HFF-Myc (cell line): ENCODE results near the gene CNTNAP3B.
"Not testable (repeated sequence)": the region's sequence is repeated elsewhere in the genome, so short reads cannot be mapped to it uniquely, and the experiment has no call there.

Source experiments
- DNase-seq: peaks from one replicate; pipeline ENCODE4 v3.0.0-alpha.2; 2011; ENCODE audit warnings: low read depth; ENCODE audit errors: extremely low read depth
- H3K4me3 ChIP-seq: replicated peaks from 2 replicates; pipeline ENCODE4 v1.5.1; 2011; ENCODE audit warnings: low read depth, mild to moderate bottlenecking, control low read depth, low read length

CNTNAP3B gene

DNA sequence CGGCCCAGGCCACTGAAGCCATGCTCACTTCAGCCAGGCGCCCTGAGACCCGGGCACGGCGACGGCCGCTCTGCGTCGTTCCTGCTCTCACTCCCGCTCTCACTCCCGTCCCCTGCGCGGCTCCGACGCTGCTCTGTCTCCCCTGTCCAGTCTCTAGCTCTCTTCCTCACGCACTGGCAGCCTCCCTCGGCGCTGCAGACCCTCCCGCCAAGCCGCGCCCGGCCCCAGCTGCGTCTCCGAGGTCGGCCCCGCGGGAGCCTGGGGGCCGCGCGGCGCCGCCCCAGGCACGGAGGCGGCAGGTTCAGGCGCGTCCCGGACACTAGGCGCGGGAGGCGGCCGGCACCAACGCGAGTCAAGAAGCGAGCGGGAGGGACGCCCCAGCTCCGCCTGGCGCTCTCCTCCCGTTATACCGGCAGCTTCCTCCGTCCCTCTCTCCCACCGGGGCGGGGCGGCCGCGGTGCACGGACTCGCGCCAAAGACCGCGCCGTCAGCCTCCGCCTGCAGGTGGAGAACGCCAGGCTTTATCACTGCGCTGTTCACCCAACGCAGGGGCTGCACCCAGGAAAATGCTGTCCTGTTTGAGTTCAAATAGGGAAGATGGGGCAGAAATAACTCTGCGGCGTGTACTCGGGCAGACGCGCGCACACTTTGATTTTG lies at the start of gene CNTNAP3B:
Gene CNTNAP3B (minus strand): TSS at position 354 of the 657 bp plus-strand sequence. CDS start 332 bp downstream, at position 22.
- DNase-seq, H3K4me3 ChIP-seq: not testable (repeated sequence)

DNA sequence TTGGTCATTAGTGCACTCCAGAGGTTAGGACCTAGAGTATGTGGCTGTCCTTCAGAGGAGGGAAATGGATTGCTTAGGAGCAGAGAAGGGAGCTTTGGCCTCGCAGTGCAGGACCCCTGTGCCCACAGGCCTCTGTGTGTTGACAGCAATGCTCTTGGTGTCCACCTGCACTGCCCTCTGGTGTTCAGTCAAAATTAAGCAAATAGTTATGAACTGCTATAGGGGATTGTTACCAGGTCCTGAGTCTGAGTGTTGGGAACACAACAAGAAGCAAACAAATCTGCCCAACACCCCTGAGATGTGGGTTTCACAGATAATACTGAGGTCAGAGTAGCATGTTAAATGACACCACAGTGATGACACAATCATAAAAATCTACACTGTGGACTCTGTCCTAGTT lies 31.1 kb upstream of the CNTNAP3B start:
- H3K4me3 ChIP-seq, DNase-seq: not testable (repeated sequence)

- not testable (repeated sequence) for H3K4me3 ChIP-seq, DNase-seq
Measured at GRCh38 chr9:42127056-42127841, 2.0 kb downstream of the CNTNAP3B start.

DNA sequence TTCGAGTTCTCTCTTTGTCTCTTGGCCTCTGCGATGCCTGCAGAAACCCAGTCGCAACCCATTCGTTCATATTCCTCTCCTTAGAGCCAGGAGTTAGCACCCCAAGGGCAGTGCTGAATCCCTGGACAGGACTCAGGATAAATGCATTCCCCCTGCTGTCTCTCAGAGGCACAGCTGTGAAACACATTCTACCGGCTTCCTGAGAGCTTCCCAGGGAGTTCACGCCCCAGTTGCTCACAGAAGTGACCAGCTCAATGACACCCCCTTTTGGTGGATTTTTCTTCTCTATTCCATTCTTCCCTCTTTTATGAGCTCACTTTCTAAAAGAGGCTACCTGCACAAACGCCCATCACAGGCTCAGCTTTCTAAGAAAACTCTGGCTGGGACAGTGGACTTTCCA lies 8.2 kb downstream of the CNTNAP3B start:
- not testable (repeated sequence) for H3K4me3 ChIP-seq, DNase-seq

DNA sequence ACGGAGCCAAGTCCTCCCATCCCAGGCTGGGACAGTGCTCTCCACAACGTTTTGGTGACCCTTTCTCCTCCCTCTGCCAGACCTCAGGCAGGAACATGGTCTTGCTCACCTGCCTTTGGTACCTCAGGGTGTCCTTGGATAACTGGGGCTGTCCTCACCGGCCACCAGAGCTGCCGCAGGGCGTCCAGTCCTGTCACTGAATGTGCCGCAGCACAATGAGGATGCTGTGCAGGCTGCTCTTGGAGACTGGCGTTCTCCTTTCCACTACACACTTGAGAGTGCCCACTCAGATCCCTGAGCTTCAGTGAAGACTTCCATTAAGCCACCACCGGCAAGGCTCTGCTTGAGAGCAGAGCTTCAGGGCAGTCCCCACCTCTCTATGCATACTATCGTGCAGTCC lies 33.3 kb downstream of the CNTNAP3B start:
- not testable (repeated sequence) for H3K4me3 ChIP-seq, DNase-seq

GRCh38 chr9:42084559-42084952 lies 44.7 kb downstream of the CNTNAP3B start:
- DNase-seq, H3K4me3 ChIP-seq: not testable (repeated sequence)

GRCh38 chr9:42083877-42084558 lies 45.2 kb downstream of the CNTNAP3B start:
- not testable (repeated sequence) for DNase-seq, H3K4me3 ChIP-seq

GRCh38 chr9:42080376-42080775 lies 48.9 kb downstream of the CNTNAP3B start:
- DNase-seq, H3K4me3 ChIP-seq: not testable (repeated sequence)

DNA sequence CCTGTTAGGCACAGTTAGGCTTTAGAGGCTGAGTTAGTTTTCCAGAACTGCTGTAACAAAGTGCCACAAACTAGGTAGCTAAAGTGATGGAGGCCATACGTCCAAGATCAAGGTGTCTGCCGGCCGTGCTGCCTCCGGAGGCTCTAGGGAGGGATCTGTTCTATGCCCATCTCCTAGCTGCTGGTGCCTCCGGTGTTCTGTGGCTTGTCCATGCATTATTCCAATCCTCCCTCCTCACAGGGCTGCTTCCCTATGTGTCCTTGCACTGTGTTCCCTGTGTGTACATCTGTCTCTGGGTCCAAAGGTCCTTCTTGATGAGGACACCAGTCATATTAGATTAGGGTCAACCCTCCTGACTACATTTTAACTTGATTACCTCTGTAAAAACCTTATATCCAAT lies 54.4 kb downstream of the CNTNAP3B start:
- H3K4me3 ChIP-seq, DNase-seq: not testable (repeated sequence)

GRCh38 chr9:42071026-42071425 lies 58.2 kb downstream of the CNTNAP3B start:
- H3K4me3 ChIP-seq, DNase-seq: not testable (repeated sequence)

- not testable (repeated sequence) for H3K4me3 ChIP-seq, DNase-seq
Measured at GRCh38 chr9:42070035-42070799, 59.0 kb downstream of the CNTNAP3B start.

DNA sequence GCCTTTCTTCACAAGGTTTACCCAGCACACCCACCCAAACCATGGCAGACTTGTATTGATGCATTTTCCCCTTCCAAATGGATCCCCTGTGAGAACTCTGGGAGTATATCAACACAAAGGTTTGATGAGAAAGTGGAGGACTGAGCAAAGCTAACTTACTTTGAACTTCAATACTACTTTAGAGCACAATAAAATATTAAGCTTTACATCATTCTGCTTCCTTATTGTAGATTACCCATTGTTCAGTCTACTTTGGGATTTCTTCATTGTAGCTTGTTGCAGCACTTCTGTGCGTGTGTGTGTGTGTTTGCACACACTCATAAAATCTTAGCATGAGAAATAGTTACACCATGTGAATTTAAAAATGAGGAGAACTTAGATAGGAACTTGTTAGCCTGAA lies 75.4 kb downstream of the CNTNAP3B start:
- not testable (repeated sequence) for DNase-seq

GRCh38 chr9:42050701-42051100 lies 78.5 kb downstream of the CNTNAP3B start:
- DNase-seq, H3K4me3 ChIP-seq: not testable (repeated sequence)

More for the DNA sequence above, 75.4 kb downstream of the CNTNAP3B start:
- not testable (repeated sequence) for H3K4me3 ChIP-seq

DNA sequence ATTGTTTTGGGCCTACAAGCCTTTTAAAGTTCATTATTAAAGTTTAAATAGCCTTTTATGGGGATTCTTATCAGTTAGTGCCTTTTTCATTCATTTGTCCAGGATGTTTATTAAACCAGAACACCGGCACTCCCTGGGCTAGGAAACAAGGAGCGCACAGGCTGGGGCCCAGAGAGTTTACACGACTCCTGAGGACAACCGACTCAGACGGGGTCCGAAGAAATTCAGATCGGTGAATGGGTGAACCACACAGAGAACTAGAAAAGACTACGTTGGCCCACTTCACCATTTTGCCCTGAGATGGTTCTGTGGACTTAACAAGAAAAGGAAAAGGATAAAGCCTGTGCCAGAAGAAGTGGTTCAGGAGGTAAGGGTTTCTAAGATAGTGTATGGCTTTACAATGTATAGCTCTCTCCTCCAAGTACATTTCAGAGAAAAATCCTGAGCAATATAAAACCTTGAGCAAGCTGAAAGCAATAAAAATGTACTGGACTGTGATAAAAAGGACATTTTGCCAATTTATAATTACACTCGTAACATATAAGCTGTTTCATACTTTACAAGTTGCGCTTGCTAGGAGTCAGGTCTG lies 84.7 kb downstream of the CNTNAP3B start:
- H3K4me3 ChIP-seq, DNase-seq: not testable (repeated sequence)

- H3K4me3 ChIP-seq, DNase-seq: not testable (repeated sequence)
Measured at GRCh38 chr9:42033541-42033940, 95.7 kb downstream of the CNTNAP3B start.

- not testable (repeated sequence) for H3K4me3 ChIP-seq, DNase-seq
Measured at GRCh38 chr9:42020639-42021038, 108.6 kb downstream of the CNTNAP3B start.

GRCh38 chr9:42018220-42018922 lies 110.9 kb downstream of the CNTNAP3B start:
- DNase-seq, H3K4me3 ChIP-seq: not testable (repeated sequence)
